HG03354 (cell line): Measurements from ENCODE around the gene GPC6.
A peak's percentile ranks its signal among the peaks of the same experiment; 100 is the strongest.

Source experiments
- ATAC-seq: cut with Tn5 transposase; IDR thresholded peaks from one replicate; pipeline ENCODE4 v1.9.1; 2021; ENCODE audit warnings: mild to moderate bottlenecking; ENCODE audit not compliant: unreplicated experiment, poor library complexity, severe bottlenecking

GPC6 gene

DNA sequence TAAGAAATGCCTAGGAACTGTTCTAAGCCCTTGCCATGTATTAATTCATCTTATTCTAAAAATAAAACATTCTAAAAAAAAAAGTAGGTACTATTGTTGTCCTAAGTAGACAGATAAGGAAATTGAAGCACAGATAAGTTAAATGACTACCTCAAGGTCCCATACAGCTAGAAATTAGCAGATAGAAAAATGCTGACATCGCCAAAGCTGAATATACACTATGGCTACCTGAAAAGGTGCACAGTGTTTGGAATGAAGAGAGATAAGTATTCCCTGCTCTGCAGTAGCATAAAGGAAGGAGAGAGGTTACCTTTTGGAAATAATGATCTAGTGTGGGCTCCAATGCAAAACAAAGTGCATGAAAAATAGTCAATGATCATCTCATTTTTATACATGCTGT, 1187.5 kb downstream of the GPC6 start:
- ATAC-seq, result no peak

DNA sequence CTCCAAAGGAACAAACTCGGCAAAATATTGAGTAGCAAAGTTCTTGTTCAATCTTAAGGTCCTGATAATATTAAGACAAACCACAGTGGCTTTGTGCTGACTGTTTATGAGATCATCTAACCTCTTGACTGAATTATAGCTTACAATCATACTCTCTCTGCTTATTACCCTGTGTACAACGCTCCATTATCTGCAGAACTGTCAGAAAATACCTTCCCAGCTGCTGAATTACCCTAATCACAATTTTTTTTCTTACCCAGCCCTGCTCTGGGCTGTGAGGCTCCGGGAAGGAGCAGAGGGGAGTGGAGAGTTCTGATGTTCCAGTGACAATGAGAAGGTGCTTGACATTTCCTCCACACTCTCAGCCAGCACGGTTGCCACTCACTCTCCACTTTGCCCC, 1188.1 kb downstream of the GPC6 start:
- ATAC-seq, result no peak

- ATAC-seq, result no peak
Observed at GRCh38 chr13:94415500-94416237, 1189.1 kb downstream of the GPC6 start.

DNA sequence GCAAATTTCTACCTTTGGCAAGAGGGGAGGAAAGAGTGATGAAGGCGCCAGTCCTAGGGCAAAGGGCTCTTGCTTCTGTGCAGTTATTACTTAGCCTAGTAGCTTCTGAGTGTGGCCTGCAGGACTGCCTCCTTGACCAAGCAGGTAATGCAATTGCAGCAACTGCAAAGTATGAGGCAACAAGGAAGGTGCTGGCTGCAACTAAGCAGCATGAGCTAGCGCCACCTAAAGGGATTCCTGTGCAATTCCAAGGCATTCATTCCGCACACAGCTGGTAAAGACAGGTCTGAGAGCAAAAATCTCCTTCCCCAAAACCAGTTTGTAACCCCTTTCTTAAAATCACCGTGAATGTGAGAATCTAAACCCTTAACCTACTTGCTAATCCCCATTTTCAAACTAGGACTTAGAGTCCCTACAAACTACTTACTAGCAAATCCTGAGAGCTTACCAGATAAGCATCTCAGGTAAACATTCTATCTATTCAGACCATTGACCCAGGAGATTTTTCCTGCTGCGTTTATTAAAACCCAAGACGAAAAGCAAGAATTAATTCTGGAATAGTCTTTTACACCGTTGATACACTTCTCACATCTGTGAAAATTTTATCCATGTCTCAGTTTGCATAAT, 1190.0 kb downstream of the GPC6 start:
- no peak for ATAC-seq

DNA sequence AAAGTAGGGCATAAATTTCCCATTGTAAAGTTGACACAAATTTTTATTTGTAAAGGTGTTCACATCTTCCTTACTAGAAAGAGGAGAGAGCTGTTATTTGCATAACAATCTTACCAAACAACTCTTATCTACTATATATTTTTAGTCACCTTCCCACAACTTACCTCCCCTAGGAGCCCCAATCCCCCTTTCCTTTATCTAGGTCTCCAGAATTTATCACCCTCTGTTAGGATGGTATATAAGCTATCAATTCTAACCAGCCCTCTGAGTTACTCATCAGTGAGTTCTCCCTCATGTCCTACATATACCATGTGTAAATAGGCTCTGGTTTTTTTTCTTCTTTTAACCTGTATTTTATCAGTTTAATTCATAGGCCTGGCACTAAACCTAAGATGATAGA, 1190.7 kb downstream of the GPC6 start:
- no peak for ATAC-seq

- ATAC-seq, result peak; percentile 68
Observed at GRCh38 chr13:94419304-94419924, 1192.8 kb downstream of the GPC6 start.

DNA sequence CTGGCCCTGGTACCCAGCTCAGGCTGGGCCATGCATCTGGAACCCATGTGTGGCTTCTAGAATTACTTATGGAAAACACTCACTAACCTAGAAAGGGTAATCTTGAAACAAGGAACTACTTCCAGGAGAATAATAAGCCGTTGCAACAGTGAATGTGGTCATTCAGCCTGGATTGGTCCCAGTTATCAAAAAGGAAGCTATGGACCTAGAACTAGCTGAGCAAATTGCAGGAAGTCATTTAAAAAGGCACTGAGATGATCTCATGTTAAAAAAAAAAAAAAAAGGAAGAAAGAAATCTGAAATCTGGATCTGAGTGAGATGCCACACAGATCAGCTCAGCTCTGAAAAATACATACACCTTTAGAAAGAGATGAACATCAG, 1193.3 kb downstream of the GPC6 start:
- ATAC-seq, result no peak

GRCh38 chr13:94427313-94427953, 1200.8 kb downstream of the GPC6 start:
- ATAC-seq, result no peak

GRCh38 chr13:94431574-94431973, 1205.0 kb downstream of the GPC6 start:
- no peak for ATAC-seq

DNA sequence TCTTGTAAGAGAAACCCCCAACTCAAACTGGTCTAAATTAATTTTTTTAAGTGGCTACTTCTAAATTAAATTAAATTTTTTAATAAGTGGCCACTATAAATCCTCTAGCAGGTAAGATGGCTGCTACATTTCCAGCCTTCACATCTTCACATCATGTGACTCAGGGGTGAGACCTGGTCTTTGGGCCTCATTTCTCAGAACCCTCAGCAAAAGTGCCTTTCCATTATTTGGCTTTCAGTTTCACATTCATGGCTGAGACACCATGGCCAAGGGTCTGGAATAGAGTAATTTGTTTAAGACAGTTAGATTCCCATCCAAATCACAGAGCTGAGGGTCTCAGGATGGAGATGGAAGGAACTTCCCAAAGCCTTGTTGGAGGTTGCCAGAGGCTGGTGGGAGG, 1205.4 kb downstream of the GPC6 start:
- ATAC-seq, result no peak

DNA sequence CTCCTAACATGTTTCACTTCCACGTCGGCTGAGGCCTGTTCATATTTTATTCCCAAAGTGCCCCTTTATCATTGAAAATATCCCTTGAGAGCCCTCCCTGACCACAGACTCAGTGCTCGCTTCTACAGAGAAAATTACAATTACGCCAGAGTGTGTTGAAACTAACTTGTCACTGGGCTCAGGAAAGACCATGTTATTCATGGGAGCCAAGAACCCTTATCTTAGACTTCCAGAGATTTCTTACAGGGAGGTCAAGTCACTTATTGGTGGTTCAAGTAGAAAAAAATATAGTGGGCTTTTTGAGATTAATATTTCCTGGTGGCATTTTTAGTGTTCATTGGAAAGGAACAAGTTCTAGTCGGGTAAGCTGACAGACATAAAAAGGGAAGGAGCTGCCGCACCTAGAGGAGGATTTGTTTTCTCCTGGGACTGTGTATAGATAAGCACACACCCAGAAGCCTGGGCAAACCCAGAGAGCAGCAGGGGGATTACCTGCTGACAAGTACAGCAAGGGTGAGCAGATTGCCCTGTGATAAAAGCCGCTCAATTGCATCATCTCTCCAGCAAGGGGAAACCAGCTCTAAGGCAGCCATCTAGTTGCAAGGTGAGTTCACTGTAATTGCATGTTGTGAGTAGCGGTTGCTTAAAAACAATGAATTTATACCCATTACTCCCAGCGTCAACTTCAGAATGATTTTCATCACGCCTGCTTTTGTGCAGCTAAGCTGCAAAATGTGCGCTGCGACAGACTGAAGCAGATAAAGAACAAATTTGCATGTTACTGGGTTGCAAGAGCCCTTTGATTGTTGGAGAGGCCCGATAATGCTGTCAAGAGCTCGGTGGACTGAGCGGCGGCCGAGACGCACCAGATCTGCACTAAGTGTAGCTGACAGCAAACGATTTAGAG, 1206.7 kb downstream of the GPC6 start:
- peak; percentile 58 for ATAC-seq

DNA sequence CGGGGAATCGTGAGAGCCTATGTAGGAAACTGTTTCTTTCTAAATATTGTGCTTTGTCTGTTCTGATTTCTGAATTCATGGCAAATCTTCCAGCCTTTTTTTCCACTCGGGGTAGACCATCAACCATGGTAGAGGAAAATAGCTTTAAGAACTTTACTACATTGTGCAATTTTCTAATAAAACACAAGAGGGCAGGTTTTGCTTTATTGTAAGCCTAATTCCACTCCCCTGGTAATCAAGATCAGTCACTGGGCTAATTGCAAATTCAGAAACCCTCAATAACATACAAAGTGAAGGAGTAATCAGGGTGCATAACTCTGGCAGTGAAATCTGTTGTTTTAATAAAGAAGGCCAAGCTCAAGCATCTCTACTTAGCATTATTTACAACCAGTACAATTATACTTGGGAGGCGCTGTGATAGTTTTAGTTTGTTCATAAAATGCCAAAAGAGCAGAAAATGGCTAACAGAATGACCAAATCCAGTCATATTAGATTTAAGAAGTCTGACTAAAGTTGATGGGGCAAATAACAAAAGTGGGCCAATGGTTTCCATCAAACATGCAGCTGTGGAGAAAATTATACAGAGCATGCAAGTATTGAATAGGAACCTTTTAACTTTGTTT, 1209.1 kb downstream of the GPC6 start:
- ATAC-seq, result peak; percentile 62

DNA sequence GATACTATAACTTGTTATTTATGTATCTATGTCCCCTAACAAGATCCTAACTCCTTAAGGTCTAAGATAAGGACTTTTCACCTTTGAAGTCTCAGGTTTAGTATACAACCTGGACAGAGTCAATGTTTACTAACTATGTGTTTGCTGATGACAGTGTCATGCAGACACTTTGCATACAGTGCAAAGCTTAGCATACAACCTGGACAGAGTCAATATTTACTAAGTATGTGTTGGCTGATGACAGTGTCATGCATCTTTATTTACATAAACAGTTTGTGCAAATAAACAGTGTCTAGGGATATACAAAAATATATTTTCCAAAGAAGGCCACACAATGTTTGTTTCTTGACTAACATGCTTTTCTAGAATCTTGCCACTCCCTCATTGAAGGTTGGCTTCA, 1218.2 kb downstream of the GPC6 start:
- ATAC-seq, result no peak

- ATAC-seq, result no peak
Observed at GRCh38 chr13:94454334-94454733, 1227.7 kb downstream of the GPC6 start.

DNA sequence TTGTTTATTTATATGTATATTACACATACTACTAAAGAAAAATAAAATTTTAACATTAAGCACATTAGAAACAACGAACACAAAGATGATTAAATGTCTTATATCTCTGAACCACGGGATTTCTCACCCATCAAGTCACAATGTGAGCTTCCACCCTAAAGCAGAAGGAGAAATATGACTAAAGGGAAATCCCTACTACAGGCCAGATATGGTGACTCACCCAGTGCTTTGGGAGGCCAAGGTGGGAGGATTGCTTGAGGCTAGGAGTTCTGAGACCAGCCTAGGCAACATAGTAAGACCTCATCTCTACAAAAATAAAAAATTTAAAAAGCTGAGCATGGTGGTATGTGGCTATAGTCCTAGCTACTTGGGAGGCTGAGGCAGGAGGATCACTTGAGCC, 1228.3 kb downstream of the GPC6 start:
- no peak for ATAC-seq

- no peak for ATAC-seq
Observed at GRCh38 chr13:94455414-94455813, 1228.8 kb downstream of the GPC6 start.
